Prostate gland (tissue), 2 donors: ENCODE results near the gene DDX52.
A peak's percentile ranks its signal among the peaks of the same experiment; 100 is the strongest.

Source experiments
- CTCF ChIP-seq, 4 experiments: fragments of 200-600 bp in 2 of 4; fragments of 450-650 bp in 2 of 4; sonication (generic) in 2 of 4; IDR thresholded peaks; 1 replicate in 3 of 4; 2 replicates in 1 of 4; pipeline ENCODE4 v1.5.1; 2016 to 2019; ENCODE audit warnings: antibody characterized with exemption in 4 of 4, mild to moderate bottlenecking in 2 of 4, moderate library complexity in 2 of 4
- POLR2A ChIP-seq: fragments of 450-650 bp; IDR thresholded peaks from one replicate; pipeline ENCODE4 v1.6.1; 2016; ENCODE audit warnings: antibody characterized with exemption, mild to moderate bottlenecking
- POLR2AphosphoS5 ChIP-seq: sonication (generic); formaldehyde crosslinking; IDR thresholded peaks from one replicate; pipeline ENCODE4 v1.6.1; 2017; ENCODE audit warnings: antibody characterized with exemption

- TF ChIP-seq CTCF (IDR thresholded peaks at IDR 0.05) (peak in 1 of 4 experiments; percentile 9), POLR2A (no peak), POLR2AphosphoS5 (no peak)
Measured at GRCh38 chr17:37661400-37662014, 18.3 kb upstream of the DDX52 start.
